ENCODE results near the gene DTNBP1. TPM values are rescaled to one million over a fixed set of nuclear protein-coding genes. Genes with fewer than 3 reads are reported as not detected.

Gene DTNBP1
- polyA plus RNA-seq, 2 of the 4 experiments (the other 2 are of a cell fraction): 8.4 to 8.7 TPM

GRCh38 chr6:15500901-15501825 is 161.7 kb downstream of the DTNBP1 start:
- WGBS (ENCODE audit: missing lambda C conversion rate): 93% methylated on average over 35 of the region's 38 CpGs
- no peak for ATAC-seq
- POLR2A ChIA-PET: no interaction called here

GRCh38 chr6:15500078-15500740 is 162.6 kb downstream of the DTNBP1 start:
- Histone ChIP-seq H3K9me3 (no peaks in the 10 kb centered on the region), H3K4me3 (no peak overlapping the region), H3K4me2 (no peak overlapping the region), H3K4me1 (0 out of 3 replicates have a peak, but pooled peaks cover 3% of the 10 kb centered on the region), H3K27ac (no peak overlapping the region)
- TF ChIP-seq POLR2A (IDR thresholded peaks at IDR 0.05; ENCODE audit: low read length): no peak
- TF ChIP-seq ZC3H11A (IDR thresholded peaks at IDR 0.05): no peak
- TF ChIP-seq NR3C1 (IDR thresholded peaks at IDR 0.05): no peak
- no peak for TF ChIP-seq PBX3 (IDR thresholded peaks at IDR 0.05)
- TF ChIP-seq CHD2 (IDR thresholded peaks at IDR 0.05; ENCODE audit: low read length, partially characterized antibody): no peak
- TF ChIP-seq CHD4 (IDR thresholded peaks at IDR 0.05; ENCODE audit: borderline replicate concordance): no peak
- TF ChIP-seq JUNB (IDR thresholded peaks at IDR 0.05): no peak
- TF ChIP-seq SMC3 (IDR thresholded peaks at IDR 0.05): no peak
- TF ChIP-seq EHMT2 (IDR thresholded peaks at IDR 0.05; ENCODE audit: low read depth): no peak
- no peak for TF ChIP-seq MAFK (IDR thresholded peaks at IDR 0.05; ENCODE audit: partially characterized antibody)
- TF ChIP-seq, protein P1, sequence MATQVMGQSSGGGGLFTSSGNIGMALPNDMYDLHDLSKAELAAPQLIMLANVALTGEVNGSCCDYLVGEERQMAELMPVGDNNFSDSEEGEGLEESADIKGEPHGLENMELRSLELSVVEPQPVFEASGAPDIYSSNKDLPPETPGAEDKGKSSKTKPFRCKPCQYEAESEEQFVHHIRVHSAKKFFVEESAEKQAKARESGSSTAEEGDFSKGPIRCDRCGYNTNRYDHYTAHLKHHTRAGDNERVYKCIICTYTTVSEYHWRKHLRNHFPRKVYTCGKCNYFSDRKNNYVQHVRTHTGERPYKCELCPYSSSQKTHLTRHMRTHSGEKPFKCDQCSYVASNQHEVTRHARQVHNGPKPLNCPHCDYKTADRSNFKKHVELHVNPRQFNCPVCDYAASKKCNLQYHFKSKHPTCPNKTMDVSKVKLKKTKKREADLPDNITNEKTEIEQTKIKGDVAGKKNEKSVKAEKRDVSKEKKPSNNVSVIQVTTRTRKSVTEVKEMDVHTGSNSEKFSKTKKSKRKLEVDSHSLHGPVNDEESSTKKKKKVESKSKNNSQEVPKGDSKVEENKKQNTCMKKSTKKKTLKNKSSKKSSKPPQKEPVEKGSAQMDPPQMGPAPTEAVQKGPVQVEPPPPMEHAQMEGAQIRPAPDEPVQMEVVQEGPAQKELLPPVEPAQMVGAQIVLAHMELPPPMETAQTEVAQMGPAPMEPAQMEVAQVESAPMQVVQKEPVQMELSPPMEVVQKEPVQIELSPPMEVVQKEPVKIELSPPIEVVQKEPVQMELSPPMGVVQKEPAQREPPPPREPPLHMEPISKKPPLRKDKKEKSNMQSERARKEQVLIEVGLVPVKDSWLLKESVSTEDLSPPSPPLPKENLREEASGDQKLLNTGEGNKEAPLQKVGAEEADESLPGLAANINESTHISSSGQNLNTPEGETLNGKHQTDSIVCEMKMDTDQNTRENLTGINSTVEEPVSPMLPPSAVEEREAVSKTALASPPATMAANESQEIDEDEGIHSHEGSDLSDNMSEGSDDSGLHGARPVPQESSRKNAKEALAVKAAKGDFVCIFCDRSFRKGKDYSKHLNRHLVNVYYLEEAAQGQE (IDR thresholded peaks at IDR 0.05): no peak
- no peak for TF ChIP-seq BHLHE40 (IDR thresholded peaks at IDR 0.05; ENCODE audit: low read depth, low read length)
- no peak for TF ChIP-seq RCOR1 (IDR thresholded peaks at IDR 0.05; ENCODE audit: low read depth, low read length)
- WGBS (ENCODE audit: missing lambda C conversion rate): 84% methylated on average over 14 of the region's 16 CpGs
- no peak for FAIRE-seq
- CTCF ChIA-PET: no interaction called here
- ATAC-seq: no peak
- no peak for DNase-seq (ENCODE audit: low read depth in 1 of 2, low spot score in 1 of 2)
- POLR2A ChIA-PET: no interaction called here

More at GRCh38 chr6:15500901-15501825, 161.7 kb downstream of the DTNBP1 start:
- 0 out of 3 replicates have a peak, but pooled peaks cover 3% of the 10 kb centered on the region for H3K4me1 ChIP-seq
- no peaks in the 10 kb centered on the region for H3K9me3 ChIP-seq
- TF ChIP-seq ZSCAN20 (CRISPR knock-in tag; IDR thresholded peaks at IDR 0.05) (no peak), CBX2 (IDR thresholded peaks at IDR 0.05; ENCODE audit: borderline replicate concordance, low read depth) (no peak), JUN (IDR thresholded peaks at IDR 0.05) (no peak), ZC3H11A (IDR thresholded peaks at IDR 0.05) (no peak), GATA3 (IDR thresholded peaks at IDR 0.05; ENCODE audit: borderline replicate concordance) (no peak), RFX5 (IDR thresholded peaks at IDR 0.05) (no peak), TP53 (CRISPR knock-in tag; IDR thresholded peaks at IDR 0.05) (no peak)
- TF ChIP-seq, protein P2, sequence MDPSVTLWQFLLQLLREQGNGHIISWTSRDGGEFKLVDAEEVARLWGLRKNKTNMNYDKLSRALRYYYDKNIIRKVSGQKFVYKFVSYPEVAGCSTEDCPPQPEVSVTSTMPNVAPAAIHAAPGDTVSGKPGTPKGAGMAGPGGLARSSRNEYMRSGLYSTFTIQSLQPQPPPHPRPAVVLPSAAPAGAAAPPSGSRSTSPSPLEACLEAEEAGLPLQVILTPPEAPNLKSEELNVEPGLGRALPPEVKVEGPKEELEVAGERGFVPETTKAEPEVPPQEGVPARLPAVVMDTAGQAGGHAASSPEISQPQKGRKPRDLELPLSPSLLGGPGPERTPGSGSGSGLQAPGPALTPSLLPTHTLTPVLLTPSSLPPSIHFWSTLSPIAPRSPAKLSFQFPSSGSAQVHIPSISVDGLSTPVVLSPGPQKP (IDR thresholded peaks at IDR 0.05; ENCODE audit: low read depth, low read length): no peak
- TF ChIP-seq, protein P3, sequence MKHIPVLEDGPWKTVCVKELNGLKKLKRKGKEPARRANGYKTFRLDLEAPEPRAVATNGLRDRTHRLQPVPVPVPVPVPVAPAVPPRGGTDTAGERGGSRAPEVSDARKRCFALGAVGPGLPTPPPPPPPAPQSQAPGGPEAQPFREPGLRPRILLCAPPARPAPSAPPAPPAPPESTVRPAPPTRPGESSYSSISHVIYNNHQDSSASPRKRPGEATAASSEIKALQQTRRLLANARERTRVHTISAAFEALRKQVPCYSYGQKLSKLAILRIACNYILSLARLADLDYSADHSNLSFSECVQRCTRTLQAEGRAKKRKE (CRISPR knock-in tag; IDR thresholded peaks at IDR 0.05; ENCODE audit: low read depth): no peak
- no peak overlapping the region for H3K4me3 ChIP-seq
- FAIRE-seq: no peak
- CTCF ChIA-PET: interaction anchor here (1.8 kb wide), 1 partner anchor 11 kb away, joined by 5 read pairs; no protein-coding TSS in a partner anchor
- H3K4me2 ChIP-seq: no peak overlapping the region
- no peak overlapping the region for H3K27ac ChIP-seq
- DNase-seq (ENCODE audit: low read depth in 1 of 2, low spot score in 1 of 2): no peak
